ENCODE data around the gene NXPE3.
A peak's percentile ranks its signal among the peaks of the same experiment; 100 is the strongest.

NXPE3 gene

DNA sequence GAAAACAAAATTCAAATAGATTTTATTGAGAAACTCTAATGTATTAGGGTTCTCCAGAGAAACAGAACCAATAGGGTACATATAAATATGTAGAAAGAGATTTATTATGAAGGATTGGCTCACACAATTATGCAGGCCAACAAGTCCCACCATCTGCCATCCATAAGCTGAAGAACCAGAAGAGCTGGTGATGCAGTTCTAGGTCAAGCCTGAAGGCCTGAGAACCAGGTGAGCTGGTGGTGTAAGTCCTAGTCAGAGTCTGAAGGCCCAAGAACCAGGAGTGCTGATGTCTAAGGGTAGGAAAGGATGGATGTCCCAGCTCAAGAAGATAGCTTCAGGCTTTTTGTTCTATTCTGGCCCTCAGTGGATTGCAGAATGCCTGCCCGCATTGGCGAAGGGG, 67.7 kb downstream of the NXPE3 start:
- TF ChIP-seq, protein P1, sequence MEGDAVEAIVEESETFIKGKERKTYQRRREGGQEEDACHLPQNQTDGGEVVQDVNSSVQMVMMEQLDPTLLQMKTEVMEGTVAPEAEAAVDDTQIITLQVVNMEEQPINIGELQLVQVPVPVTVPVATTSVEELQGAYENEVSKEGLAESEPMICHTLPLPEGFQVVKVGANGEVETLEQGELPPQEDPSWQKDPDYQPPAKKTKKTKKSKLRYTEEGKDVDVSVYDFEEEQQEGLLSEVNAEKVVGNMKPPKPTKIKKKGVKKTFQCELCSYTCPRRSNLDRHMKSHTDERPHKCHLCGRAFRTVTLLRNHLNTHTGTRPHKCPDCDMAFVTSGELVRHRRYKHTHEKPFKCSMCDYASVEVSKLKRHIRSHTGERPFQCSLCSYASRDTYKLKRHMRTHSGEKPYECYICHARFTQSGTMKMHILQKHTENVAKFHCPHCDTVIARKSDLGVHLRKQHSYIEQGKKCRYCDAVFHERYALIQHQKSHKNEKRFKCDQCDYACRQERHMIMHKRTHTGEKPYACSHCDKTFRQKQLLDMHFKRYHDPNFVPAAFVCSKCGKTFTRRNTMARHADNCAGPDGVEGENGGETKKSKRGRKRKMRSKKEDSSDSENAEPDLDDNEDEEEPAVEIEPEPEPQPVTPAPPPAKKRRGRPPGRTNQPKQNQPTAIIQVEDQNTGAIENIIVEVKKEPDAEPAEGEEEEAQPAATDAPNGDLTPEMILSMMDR (IDR thresholded peaks at IDR 0.05; ENCODE audit: low read depth, low read length): no peak
- H3K27me3 ChIP-seq: no peaks in the 10 kb centered on the region
- no peaks in the 10 kb centered on the region for H3K36me3 ChIP-seq
- no peak overlapping the region for H3K4me3 ChIP-seq (ENCODE audit: low read depth, low read length)
- 0 out of 2 replicates have a peak, but pooled peaks cover 3% of the 10 kb centered on the region for H3K4me1 ChIP-seq
- H3K9me3 ChIP-seq: no peaks in the 10 kb centered on the region
- DNase-seq: no peak

DNA sequence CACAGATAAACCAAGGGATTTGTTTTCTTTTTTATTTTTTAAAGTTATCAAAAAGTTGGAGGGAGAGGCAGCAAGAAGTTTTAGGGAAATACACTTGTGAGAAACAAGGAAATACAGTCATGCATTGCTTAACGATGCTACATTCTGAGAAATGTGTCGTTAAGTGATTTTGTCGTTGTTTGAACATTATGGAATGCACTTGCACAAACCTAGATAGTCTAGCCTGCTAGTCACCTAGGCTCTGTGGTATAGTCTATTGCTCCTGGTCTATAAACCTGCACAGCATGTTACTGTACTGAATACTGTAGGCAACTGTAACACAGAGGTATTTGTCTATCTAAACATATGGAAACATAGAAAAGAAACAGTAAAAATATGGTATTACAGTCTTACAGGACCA, 68.3 kb downstream of the NXPE3 start:
- H3K4me1 ChIP-seq: 0 out of 2 replicates have a peak, but pooled peaks cover 3% of the 10 kb centered on the region
- H3K9me3 ChIP-seq: no peaks in the 10 kb centered on the region
- no peaks in the 10 kb centered on the region; the same call in 1 of the 2 replicates for H3K36me3 ChIP-seq
- H3K27me3 ChIP-seq: no peaks in the 10 kb centered on the region
- DNase-seq: no peak
- no peak overlapping the region for H3K4me3 ChIP-seq (ENCODE audit: low read depth, low read length)
- TF ChIP-seq, protein P1 (IDR thresholded peaks at IDR 0.05; ENCODE audit: low read depth, low read length): no peak

DNA sequence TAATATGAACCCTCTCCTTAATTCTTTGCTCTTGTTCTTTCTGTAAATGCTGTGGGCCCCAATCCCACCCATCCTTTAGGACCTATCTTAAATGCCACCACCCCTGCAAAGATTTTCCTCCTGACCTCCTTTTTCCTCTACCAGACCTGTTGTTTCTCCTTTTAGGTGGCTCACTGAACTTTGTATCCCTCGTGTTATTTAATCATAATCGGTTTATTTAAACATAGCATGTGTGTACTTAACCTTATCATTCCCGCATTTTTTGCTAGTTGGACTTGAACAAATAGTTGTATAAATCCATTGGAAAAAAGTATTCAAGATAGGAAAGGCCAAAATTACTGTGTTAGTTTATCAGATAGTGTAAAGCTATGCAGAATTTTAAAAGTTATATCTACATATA, 69.3 kb downstream of the NXPE3 start:
- Histone ChIP-seq H3K4me1 (0 out of 2 replicates have a peak, but pooled peaks cover 3% of the 10 kb centered on the region), H3K9me3 (no peaks in the 10 kb centered on the region), H3K4me3 (ENCODE audit: low read depth, low read length) (no peak overlapping the region), H3K27me3 (no peaks in the 10 kb centered on the region), H3K36me3 (peaks cover 3% of the 10 kb centered on the region; the same call in 1 of the 2 replicates)
- DNase-seq: no peak
- TF ChIP-seq, protein P1 (IDR thresholded peaks at IDR 0.05; ENCODE audit: low read depth, low read length): no peak

DNA sequence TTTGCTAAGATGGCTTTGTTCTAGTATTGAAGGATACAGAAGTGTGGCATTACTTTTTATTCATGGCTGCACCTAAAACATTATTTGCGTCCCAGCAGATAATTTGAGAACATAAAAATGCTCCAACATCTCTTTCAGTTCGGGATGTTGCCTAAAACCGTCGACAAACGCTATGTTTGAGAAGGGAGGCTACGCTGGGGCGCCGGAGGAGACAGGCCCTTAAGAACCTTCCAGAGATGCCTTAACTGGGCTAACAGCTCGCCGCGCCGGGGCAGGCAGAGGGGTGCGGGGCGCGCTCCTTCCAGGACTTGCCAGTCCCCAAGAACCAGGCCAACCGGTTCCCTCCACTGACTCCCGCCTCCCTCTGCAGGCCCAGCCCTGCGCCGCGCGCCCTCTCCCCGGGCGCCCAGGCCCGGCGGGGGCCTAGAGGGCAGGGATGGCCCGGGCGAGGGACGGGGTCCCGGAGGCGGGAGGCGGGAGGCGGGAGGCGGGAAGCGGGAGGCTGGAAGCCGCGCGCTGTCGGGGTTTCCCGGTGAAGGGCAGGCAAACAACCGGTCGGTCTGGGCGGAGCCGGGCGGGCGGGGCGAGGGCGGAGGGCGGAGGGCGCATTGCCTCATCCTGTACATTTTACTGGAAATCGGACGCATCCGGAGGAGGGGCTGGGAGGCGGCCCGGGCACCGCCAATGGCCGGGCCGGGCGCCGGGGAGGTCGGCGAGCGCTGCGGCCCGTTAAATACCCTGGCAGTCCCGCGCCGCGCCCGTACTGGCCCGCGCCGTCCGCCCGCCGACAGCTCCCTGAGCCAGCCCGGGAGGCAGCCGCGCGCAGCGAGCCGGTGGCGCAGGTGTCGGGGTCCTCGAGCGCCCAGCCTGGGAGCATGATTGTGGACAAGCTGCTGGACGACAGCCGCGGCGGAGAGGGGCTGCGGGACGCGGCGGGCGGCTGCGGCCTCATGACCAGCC, 70.0 kb downstream of the NXPE3 start, which contains the start of gene NFKBIZ:
NFKBIZ (plus strand) TSS at position 761 of the 960 bp plus-strand sequence; CDS start at position 876, 115 bp downstream.
- H3K36me3 ChIP-seq: peaks cover 7% of the 10 kb centered on the region
- TF ChIP-seq, protein P1 (IDR thresholded peaks at IDR 0.05; ENCODE audit: low read depth, low read length): no peak
- peak; percentile 95 for DNase-seq
- H3K4me1 ChIP-seq: 0 out of 2 replicates have a peak, but pooled peaks cover 3% of the 10 kb centered on the region
- H3K4me3 ChIP-seq (ENCODE audit: low read depth, low read length): peak within 1 kb of the TSS; percentile 89
- no peaks in the 10 kb centered on the region for H3K9me3 ChIP-seq
- no peaks in the 10 kb centered on the region for H3K27me3 ChIP-seq

DNA sequence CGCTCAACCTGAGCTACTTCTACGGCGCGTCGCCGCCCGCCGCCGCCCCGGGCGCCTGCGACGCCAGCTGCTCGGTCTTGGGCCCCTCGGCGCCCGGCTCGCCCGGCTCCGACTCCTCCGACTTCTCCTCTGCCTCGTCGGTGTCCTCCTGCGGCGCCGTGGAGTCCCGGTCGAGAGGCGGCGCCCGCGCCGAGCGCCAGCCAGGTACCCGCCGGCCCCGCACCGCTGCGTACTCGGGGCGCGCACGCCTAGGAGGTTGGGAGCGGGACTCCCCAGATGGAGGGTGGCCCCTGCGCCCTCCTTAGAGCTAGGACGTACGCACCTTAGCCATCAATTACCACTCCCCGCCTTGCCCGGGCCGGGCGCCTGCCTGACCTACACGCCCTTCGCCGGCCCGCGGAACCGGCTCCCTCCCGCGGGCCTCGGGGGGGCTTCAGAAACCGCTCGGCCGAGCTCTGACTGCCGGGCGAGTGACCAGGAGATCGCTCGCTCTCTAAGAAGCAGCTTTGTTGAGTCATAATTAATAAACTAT, 70.8 kb downstream of the NXPE3 start:
- peak; percentile 66 for DNase-seq
- TF ChIP-seq, protein P1 (IDR thresholded peaks at IDR 0.05; ENCODE audit: low read depth, low read length): no peak; the same call in 1 of the 2 replicates
- H3K9me3 ChIP-seq: no peaks in the 10 kb centered on the region
- 0 out of 2 replicates have a peak, but pooled peaks cover 3% of the 10 kb centered on the region for H3K4me1 ChIP-seq
- H3K27me3 ChIP-seq: no peaks in the 10 kb centered on the region
- H3K36me3 ChIP-seq: peaks cover 10% of the 10 kb centered on the region
- H3K4me3 ChIP-seq (ENCODE audit: low read depth, low read length): peak overlapping the region; percentile 89

Measured in BE2C (cell line).